Measurements from ENCODE around the gene ENO1. TPM values are rescaled to one million over a fixed set of nuclear protein-coding genes. Genes with fewer than 3 reads are reported as not detected.

The ENO1 gene
- total and polyA plus RNA-seq, 9 of the 15 experiments (the other 6 are each of a cell fraction or from before 2014, with no cell fraction given) = 2,249 to 7,472 (median 2,868) TPM

- Histone ChIP-seq H3K9me3 (replicated peaks; ENCODE audit: control insufficient read depth, insufficient read depth, low read depth, low read length) (no peaks in the 10 kb centered on the region), H3K4me3 (no peak overlapping the region), H3K4me2 (ENCODE audit: insufficient read depth, low read length) (no peak overlapping the region), H3K27ac (ENCODE audit: extremely low read depth, low read depth, low read length) (no peak overlapping the region), H4K20me1 (replicated peaks; ENCODE audit: control insufficient read depth, insufficient read depth, low read length) (peaks cover 75% of the 10 kb centered on the region), H3K4me1 (replicated peaks in 1 of 2; ENCODE audit: control insufficient read depth in 2 of 2, insufficient read depth in 2 of 2, low read length in 2 of 2) (peaks cover 0 to 4% of the 10 kb centered on the region in 2 experiments; a peak in 3 of 5 replicates), H3K36me3 (ENCODE audit: control insufficient read depth, insufficient read depth, low read length) (peaks cover 98% of the 10 kb centered on the region), H3K9ac (ENCODE audit: insufficient read depth in 1 of 2, low read depth in 2 of 2, low read length in 2 of 2) (no peak overlapping the region; a peak in 2 of 4 replicates), H3K9me1 (ENCODE audit: control insufficient read depth, insufficient read depth, low read length) (peaks cover 11% of the 10 kb centered on the region), H2AFZ (ENCODE audit: low read depth, low read length) (no peak overlapping the region), H3K27me3 (ENCODE audit: control insufficient read depth in 2 of 2, insufficient read depth in 2 of 2, low read length in 2 of 2) (no peaks in the 10 kb centered on the region), H3K79me2 (ENCODE audit: control insufficient read depth, insufficient read depth, low read length) (peaks cover 55% of the 10 kb centered on the region)
- FAIRE-seq = no peak
- no TSS peak for BruUV-seq (replicated peaks)
- in situ Hi-C loops (cut with MboI) = no loop called here
- no peak for ATAC-seq
- 90% methylated on average over 6 of the region's 6 CpGs for WGBS (ENCODE audit: insufficient coverage, low coverage, missing lambda C conversion rate)
- intact Hi-C loops (cut with micrococcal nuclease) = no loop called here
- POLR2A ChIA-PET = interaction anchor here (0.5 to 14.9 kb wide), 13 partner anchors 8 to 313 kb away, joined by 3 to 219 read pairs (median 3); partner anchors contain the start of gene ENO1
- TF ChIP-seq NFXL1 (CRISPR knock-in tag; IDR thresholded peaks at IDR 0.05) (0 out of 2 replicates have a peak, but pooled peaks have one; percentile 18), MTF1 (CRISPR knock-in tag; IDR thresholded peaks at IDR 0.05; ENCODE audit: borderline replicate concordance) (no peak), MEIS2 (IDR thresholded peaks at IDR 0.05; ENCODE audit: partially characterized antibody) (no peak), POLR2A (conservative IDR thresholded peaks at IDR 0.05) (peak; percentile 39), MIER1 (IDR thresholded peaks at IDR 0.05; ENCODE audit: low read depth) (no peak), POLR2AphosphoS5 (IDR thresholded peaks at IDR 0.05; ENCODE audit: control insufficient read depth, insufficient read depth, low read depth, low read length) (no peak), ARID3A (IDR thresholded peaks at IDR 0.05; ENCODE audit: borderline replicate concordance, low read depth, low read length) (no peak), NONO (IDR thresholded peaks at IDR 0.05; ENCODE audit: low read depth in 2 of 2, low read length in 1 of 2) (no peak), ILF3 (IDR thresholded peaks at IDR 0.05; ENCODE audit: borderline replicate concordance) (peak; percentile 60; the same call in 1 of the 2 replicates), TCFL5 (CRISPR knock-in tag; conservative IDR thresholded peaks at IDR 0.05) (no peak), RBFOX2 (IDR thresholded peaks at IDR 0.05; ENCODE audit: low read depth, low read length) (peak; percentile 43; the same call in 1 of the 2 replicates)
- CTCF ChIA-PET (ENCODE audit: low intra/inter-chr PET ratio) = no interaction called here
- DNase-seq (ENCODE audit: extremely low read depth in 1 of 4, low spot score in 3 of 4) = no peak
Observed at GRCh38 chr1:8864713-8865344, 13.7 kb downstream of the ENO1 start.
